Esophagus squamous epithelium (tissue), 5 donors: Measurements from ENCODE around the gene VTN. TPM values are rescaled to one million over a fixed set of nuclear protein-coding genes. Genes with fewer than 3 reads are reported as not detected.
A peak's percentile ranks its signal among the peaks of the same experiment; 100 is the strongest.

Experiments
- DNase-seq: peaks from one replicate; lab custom pipeline; 2025; lab: John Stamatoyannopoulos, UW
- H3K27ac ChIP-seq, 4 donors: fragments of 200-600 bp; sonication (generic); one replicate each; pipeline ENCODE4 v1.5.1; 2016 to 2019; ENCODE audit warnings: mild to moderate bottlenecking in 1 of 4
- H3K27me3 ChIP-seq, 4 donors: fragments of 200-600 bp; sonication (generic); 1 replicate in 3 of 4; 2 replicates in 1 of 4; pipeline versions ENCODE4 v1.5.1 to v1.6.0; 2017 to 2021; ENCODE audit warnings: antibody characterized with exemption in 1 of 4
- H3K36me3 ChIP-seq, 3 donors: fragments of 200-600 bp; sonication (generic); one replicate each; pipeline ENCODE4 v1.5.1; 2016 to 2019
- H3K4me1 ChIP-seq, 3 donors: fragments of 200-600 bp; sonication (generic); one replicate each; pipeline ENCODE4 v1.5.1; 2017 to 2019
- H3K4me3 ChIP-seq, 4 donors: fragments of 200-600 bp; sonication (generic); 1 replicate in 3 of 4; 2 replicates in 1 of 4; pipeline ENCODE4 v1.5.1; 2016 to 2019; ENCODE audit warnings: mild to moderate bottlenecking in 2 of 4, moderate library complexity in 1 of 4
- H3K9me3 ChIP-seq, 3 donors: fragments of 200-600 bp; sonication (generic); one replicate each; pipeline ENCODE4 v1.5.1; 2016 to 2019
- POLR2A ChIP-seq, 4 donors: fragments of 450-650 bp; IDR thresholded peaks; one replicate each; pipeline ENCODE4 v1.6.1; 2017; ENCODE audit warnings: antibody characterized with exemption in 4 of 4, mild to moderate bottlenecking in 4 of 4, moderate library complexity in 3 of 4
- WGBS, 2 donors: methylation state at CpG; one replicate each; pipeline ENCODE4 v1.1.5; 2018; 5-methylcytosine and 5-hydroxymethylcytosine counted together
- intact Hi-C: fragments of 100-400 bp; cut with DNase I; formaldehyde crosslinking; loops from one replicate; pipeline ENCODE4 v1.15.0; 2022
- total RNA-seq, 4 donors: library from RNA; depleted of rRNA; stranded (reverse); fragments of >200 nt; gene quantifications; one replicate each; pipeline ENCODE4 v1.1.0, GENCODE V29; 2016
- TF ChIP-seq, protein P1 (sequence below), 6 experiments: fragments of 450-650 bp in 4 of 6; fragments of 200-600 bp in 2 of 6; sonication (generic) in 2 of 6; IDR thresholded peaks; one replicate each; pipeline ENCODE4 v1.5.1; 2016 to 2019; ENCODE audit warnings: antibody characterized with exemption in 6 of 6, mild to moderate bottlenecking in 4 of 6, moderate library complexity in 4 of 6
- donor health status: DM: yes; HTN: yes; CAD: no.

VTN gene
- total RNA-seq, 4 donors from 2014 or later, result 0.19 TPM; not detected in 3

DNA sequence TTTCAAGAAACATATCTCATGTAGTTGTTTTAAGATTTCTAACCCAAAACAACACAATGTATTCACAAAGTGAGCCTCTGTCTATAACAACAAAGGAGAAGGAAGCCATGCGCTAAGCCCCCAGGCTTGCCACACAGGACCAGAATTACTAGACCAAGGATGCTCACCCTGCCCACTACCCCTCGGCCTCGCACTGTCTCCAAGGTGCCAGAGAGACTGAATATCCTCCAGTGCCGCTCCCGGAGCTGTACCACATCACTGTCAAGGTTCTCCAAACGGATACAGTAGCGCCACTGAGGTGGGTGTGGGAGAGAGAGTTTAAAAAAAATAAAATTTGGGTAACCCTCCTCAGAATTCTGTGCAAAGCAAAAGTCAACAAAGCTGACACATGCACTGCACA lies 19.8 kb downstream of the VTN start:
- Histone ChIP-seq H3K4me3 (no peak overlapping the region), H3K9me3 (no peaks in the 10 kb centered on the region), H3K4me1 (peaks cover 5 to 23% (median 13%) of the 10 kb centered on the region in 3 donors), H3K27ac (no peak overlapping the region), H3K36me3 (peaks cover 37 to 100% (median 69%) of the 10 kb centered on the region in 3 donors), H3K27me3 (no peaks in the 10 kb centered on the region)
- WGBS, 2 donors, result 83 to 87% methylated on average over 6 of the region's 7 CpGs
- intact Hi-C loops, result no loop called here
- DNase-seq, result no peak
- TF ChIP-seq, protein P1, sequence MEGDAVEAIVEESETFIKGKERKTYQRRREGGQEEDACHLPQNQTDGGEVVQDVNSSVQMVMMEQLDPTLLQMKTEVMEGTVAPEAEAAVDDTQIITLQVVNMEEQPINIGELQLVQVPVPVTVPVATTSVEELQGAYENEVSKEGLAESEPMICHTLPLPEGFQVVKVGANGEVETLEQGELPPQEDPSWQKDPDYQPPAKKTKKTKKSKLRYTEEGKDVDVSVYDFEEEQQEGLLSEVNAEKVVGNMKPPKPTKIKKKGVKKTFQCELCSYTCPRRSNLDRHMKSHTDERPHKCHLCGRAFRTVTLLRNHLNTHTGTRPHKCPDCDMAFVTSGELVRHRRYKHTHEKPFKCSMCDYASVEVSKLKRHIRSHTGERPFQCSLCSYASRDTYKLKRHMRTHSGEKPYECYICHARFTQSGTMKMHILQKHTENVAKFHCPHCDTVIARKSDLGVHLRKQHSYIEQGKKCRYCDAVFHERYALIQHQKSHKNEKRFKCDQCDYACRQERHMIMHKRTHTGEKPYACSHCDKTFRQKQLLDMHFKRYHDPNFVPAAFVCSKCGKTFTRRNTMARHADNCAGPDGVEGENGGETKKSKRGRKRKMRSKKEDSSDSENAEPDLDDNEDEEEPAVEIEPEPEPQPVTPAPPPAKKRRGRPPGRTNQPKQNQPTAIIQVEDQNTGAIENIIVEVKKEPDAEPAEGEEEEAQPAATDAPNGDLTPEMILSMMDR (IDR thresholded peaks at IDR 0.05), result no peak
- no peak for TF ChIP-seq POLR2A (IDR thresholded peaks at IDR 0.05)

DNA sequence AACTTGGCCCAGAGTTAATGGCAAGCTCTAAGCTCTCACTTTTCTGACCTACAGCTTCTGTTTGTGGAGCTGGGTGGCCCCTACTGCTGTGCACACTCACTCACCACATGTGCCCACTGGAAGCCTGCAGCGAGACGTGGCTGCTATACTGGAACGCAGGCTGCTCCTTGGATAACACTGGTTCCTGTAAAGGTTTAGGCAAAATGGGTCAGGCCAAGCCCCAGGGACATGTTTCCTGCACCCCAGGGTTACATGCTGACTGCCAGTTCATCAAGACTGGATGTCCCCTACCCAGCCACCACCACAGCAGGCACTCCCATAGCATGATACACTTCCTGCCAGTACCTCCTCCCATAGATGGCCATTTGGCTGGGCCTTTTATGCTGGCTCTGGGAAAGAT lies 21.1 kb downstream of the VTN start:
- Histone ChIP-seq H3K4me3 (no peak overlapping the region), H3K9me3 (no peaks in the 10 kb centered on the region), H3K4me1 (peaks cover 5 to 20% (median 13%) of the 10 kb centered on the region in 3 donors), H3K27ac (no peak overlapping the region), H3K36me3 (peaks cover 42 to 100% (median 76%) of the 10 kb centered on the region in 3 donors), H3K27me3 (no peaks in the 10 kb centered on the region)
- no peak for DNase-seq
- WGBS, 2 donors, result 60% methylated on average over 1 of the region's 3 CpGs; no CpG with 5 or more reads in 1 of the 2 donors
- intact Hi-C loops, result no loop called here
- no peak for TF ChIP-seq POLR2A (IDR thresholded peaks at IDR 0.05)
- TF ChIP-seq, protein P1 (IDR thresholded peaks at IDR 0.05), result no peak

DNA sequence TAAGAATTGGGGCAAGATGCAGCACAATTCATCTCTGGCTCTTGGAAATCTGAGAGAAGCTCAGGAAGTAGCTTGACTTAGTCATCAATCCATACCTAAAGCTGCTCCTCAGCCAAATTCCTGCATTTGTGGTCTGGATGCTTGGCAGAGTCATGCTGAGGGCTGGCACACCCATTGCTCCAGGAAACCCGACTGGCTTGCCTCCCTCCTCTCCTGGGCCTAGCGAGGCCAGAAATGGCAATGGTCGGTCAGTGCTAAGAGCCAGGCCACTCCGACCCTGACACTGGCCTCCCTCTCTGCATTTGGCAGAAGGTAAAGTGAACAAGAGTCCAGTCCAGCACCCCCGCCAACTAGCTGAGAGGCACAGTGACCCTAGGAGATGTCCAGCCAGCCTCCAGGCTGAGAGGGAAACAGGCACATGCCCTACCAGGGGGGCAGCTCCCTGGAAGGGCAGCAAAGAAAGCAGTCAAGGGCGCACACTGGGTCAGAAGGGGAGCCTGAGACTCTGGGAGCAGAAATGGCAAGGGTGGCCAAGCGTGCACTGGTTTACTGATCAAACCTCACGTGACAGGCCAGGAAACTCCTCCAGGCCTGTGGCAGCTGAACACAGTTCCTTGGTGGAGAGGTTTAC lies 22.7 kb downstream of the VTN start:
- peaks cover 35 to 100% (median 80%) of the 10 kb centered on the region in 3 donors for H3K36me3 ChIP-seq
- no peaks in the 10 kb centered on the region for H3K27me3 ChIP-seq
- H3K9me3 ChIP-seq, result no peaks in the 10 kb centered on the region
- no peak for DNase-seq
- 68 to 100% methylated on average over 1 to 6 of the region's 8 CpGs for WGBS, 2 donors
- H3K4me3 ChIP-seq, result no peak overlapping the region
- intact Hi-C loops, result no loop called here
- TF ChIP-seq, protein P1 (IDR thresholded peaks at IDR 0.05), result no peak
- TF ChIP-seq POLR2A (IDR thresholded peaks at IDR 0.05), result no peak
- peak overlapping the region in 3 of 4 donors; percentile 28 to 70 (median 51) for H3K27ac ChIP-seq
- peaks cover 5 to 26% (median 13%) of the 10 kb centered on the region in 3 donors for H3K4me1 ChIP-seq

DNA sequence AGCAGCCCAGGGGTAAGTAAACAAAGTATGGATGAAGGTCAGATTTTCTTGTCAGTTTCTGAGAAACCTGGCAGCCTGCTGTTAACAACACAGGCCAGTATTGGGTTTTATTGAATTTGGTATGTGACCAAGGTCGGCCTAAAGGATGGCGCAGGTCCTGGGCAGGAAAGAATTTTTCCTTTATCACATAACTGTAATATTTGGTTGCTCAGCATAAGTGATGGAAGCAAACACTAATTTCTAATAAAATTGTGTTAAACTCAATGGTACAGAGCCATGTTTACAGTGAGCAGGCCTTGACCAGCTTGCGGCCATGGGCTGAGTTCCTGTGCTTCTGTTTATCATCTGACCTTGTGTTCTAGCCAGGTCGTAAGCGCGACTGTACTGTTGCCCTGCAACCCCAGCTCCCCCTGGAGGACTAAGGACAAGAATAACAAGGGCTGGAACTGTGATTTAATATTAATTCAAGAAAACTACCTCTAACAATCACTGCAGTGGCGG lies 23.3 kb downstream of the VTN start:
- Histone ChIP-seq H3K4me1 (peaks cover 5 to 26% (median 13%) of the 10 kb centered on the region in 3 donors), H3K27ac (peak overlapping the region in 3 of 4 donors; percentile 11 to 70 (median 51)), H3K36me3 (peaks cover 38 to 100% (median 81%) of the 10 kb centered on the region in 3 donors), H3K4me3 (no peak overlapping the region), H3K9me3 (no peaks in the 10 kb centered on the region), H3K27me3 (no peaks in the 10 kb centered on the region)
- WGBS, 2 donors, result 49 to 59% methylated on average over 6 to 7 of the region's 7 CpGs
- intact Hi-C loops, result no loop called here
- DNase-seq, result no peak
- TF ChIP-seq POLR2A (IDR thresholded peaks at IDR 0.05), result no peak
- TF ChIP-seq, protein P1 (IDR thresholded peaks at IDR 0.05), result peak in 4 of 6 experiments; percentile 10 to 42 (median 29)

DNA sequence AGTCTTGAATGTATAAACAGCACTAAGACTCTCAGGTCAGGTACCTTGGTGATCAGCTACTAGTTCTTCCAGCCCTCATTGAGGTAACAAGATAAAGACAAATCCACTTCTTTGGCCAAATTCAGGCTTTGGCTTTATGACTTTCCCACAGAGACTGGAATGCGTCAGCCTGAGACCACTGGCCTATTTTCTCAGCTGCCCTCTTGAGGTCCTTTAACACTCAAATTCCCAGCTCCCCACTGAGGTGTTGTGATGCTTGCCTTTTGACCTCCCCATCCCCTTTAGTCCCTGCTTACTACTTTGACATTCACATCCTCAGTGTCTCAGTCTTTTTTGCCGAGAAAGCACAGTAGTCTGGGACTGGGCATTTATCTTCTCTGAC lies 23.9 kb downstream of the VTN start:
- TF ChIP-seq POLR2A (IDR thresholded peaks at IDR 0.05), result no peak
- TF ChIP-seq, protein P1 (IDR thresholded peaks at IDR 0.05), result no peak
- DNase-seq, result no peak
- Histone ChIP-seq H3K27me3 (no peaks in the 10 kb centered on the region), H3K4me3 (no peak overlapping the region), H3K36me3 (peaks cover 40 to 100% (median 81%) of the 10 kb centered on the region in 3 donors), H3K27ac (peak overlapping the region in 1 of 4 donors; percentile 70), H3K4me1 (peaks cover 5 to 26% (median 13%) of the 10 kb centered on the region in 3 donors), H3K9me3 (no peaks in the 10 kb centered on the region)
- 90 to 94% methylated on average over 2 of the region's 2 CpGs for WGBS, 2 donors
- intact Hi-C loops, result no loop called here
